A549 (cell line): Measurements from ENCODE around the gene GPSM3. TPM values are rescaled to one million over a fixed set of nuclear protein-coding genes. Genes with fewer than 3 reads are reported as not detected.

Experiments used
- ATAC-seq, 2 experiments: fragments of 200-7000 bp in 1 of 2; fragments of >200 bp in 1 of 2; cut with Nextera tagmentation in 1 of 2; cut with Tn5 transposase in 1 of 2; 3 replicates each; pipeline versions ENCODE4 v1.8.0 to v1.9.1; 2018 to 2020; ENCODE audit warnings: mild to moderate bottlenecking in 1 of 2, moderate library complexity in 1 of 2
- CTCF ChIA-PET: fragments of 300-600 bp; sonication (Branson Sonifier 250); formaldehyde crosslinking; extraction: SDS; loops from one replicate; lab custom pipeline; 2021; ENCODE audit warnings: antibody characterized with exemption, inconsistent platforms; lab: Yijun Ruan, JAX
- POLR2A ChIA-PET: fragments of 350-600 bp; formaldehyde crosslinking; extraction: SDS; loops from one replicate; lab custom pipeline; 2021; ENCODE audit warnings: antibody characterized with exemption, inconsistent platforms; lab: Yijun Ruan, JAX
- DNase-seq, 2 experiments: peaks; one replicate each; pipeline versions ENCODE4 v3.0.0 to v3.0.0-alpha.2; 2011 to 2016; ENCODE audit warnings: low read depth in 1 of 2, low spot score in 1 of 2
- FAIRE-seq: peaks from 2 replicates; lab custom pipeline; 2011; peaks lifted over from hg19 to GRCh38; lab: Jason Lieb, UNC
- H3K27ac ChIP-seq, 2 experiments: fragments of >200 bp; sonication (Bioruptor Twin); formaldehyde crosslinking; 3 replicates each; pipeline ENCODE4 v1.5.1; 2016 to 2017
- H3K4me1 ChIP-seq: fragments of >200 bp; sonication (Bioruptor Twin); formaldehyde crosslinking; 3 replicates; pipeline ENCODE4 v1.6.1; 2016
- H3K4me2 ChIP-seq: fragments of >200 bp; sonication (Bioruptor Twin); formaldehyde crosslinking; 3 replicates; pipeline ENCODE4 v1.6.1; 2016
- H3K4me3 ChIP-seq: fragments of >200 bp; sonication (Bioruptor Twin); formaldehyde crosslinking; 3 replicates; pipeline ENCODE4 v1.5.1; 2016
- H3K9me3 ChIP-seq: fragments of >200 bp; sonication (Bioruptor Twin); formaldehyde crosslinking; 3 replicates; pipeline ENCODE4 v1.6.1; 2016
- CBX8 ChIP-seq: fragments of 200-600 bp; sonication (generic); IDR thresholded peaks from 2 replicates; pipeline ENCODE4 v1.6.1; 2016
- CHD2 ChIP-seq: fragments of 150-350 bp; IDR thresholded peaks from 2 replicates; pipeline ENCODE4 v1.6.1; 2014; ENCODE audit warnings: low read length; ENCODE audit not compliant: partially characterized antibody
- EP300 ChIP-seq, 2 experiments: fragments of >200 bp; sonication (Bioruptor Twin); formaldehyde crosslinking; IDR thresholded peaks; 2 replicates in 1 of 2; 3 replicates in 1 of 2; pipeline ENCODE4 v1.6.1; 2016 to 2017
- ESRRA ChIP-seq: fragments of 150-350 bp; IDR thresholded peaks from 2 replicates; pipeline ENCODE4 v1.6.1; 2014; ENCODE audit warnings: mild to moderate bottlenecking, low read length, borderline replicate concordance
- FOSB ChIP-seq: fragments of 250-450 bp; sonication (Bioruptor Pico); IDR thresholded peaks from 2 replicates; pipeline ENCODE4 v1.5.0; 2020; ENCODE audit warnings: mild to moderate bottlenecking, moderate library complexity
- FOXS1 ChIP-seq: fragments of 250-450 bp; sonication (Bioruptor Pico); IDR thresholded peaks from 2 replicates; pipeline ENCODE4 v1.5.0; 2020; ENCODE audit warnings: mild to moderate bottlenecking, moderate library complexity
- HDAC2 ChIP-seq: fragments of 200-600 bp; sonication (generic); IDR thresholded peaks from 2 replicates; pipeline ENCODE4 v1.6.1; 2016
- HOXA7 ChIP-seq: fragments of 250-450 bp; sonication (Bioruptor Pico); IDR thresholded peaks from 2 replicates; pipeline ENCODE4 v1.5.0; 2020; ENCODE audit warnings: mild to moderate bottlenecking, moderate library complexity
- JUN ChIP-seq, 2 experiments: fragments of >200 bp; sonication (Bioruptor Twin); formaldehyde crosslinking; IDR thresholded peaks; 2 replicates in 1 of 2; 3 replicates in 1 of 2; pipeline ENCODE4 v1.6.1; 2016 to 2017
- MAFK ChIP-seq: fragments of 450-650 bp; IDR thresholded peaks from 2 replicates; pipeline ENCODE4 v1.6.1; 2014; ENCODE audit not compliant: partially characterized antibody
- NFE2L2 ChIP-seq: fragments of 150-350 bp; conservative IDR thresholded peaks from 2 replicates; pipeline ENCODE4 v1.6.1; 2014; ENCODE audit warnings: low read length
- PHF8 ChIP-seq: fragments of 200-600 bp; sonication (generic); IDR thresholded peaks from 2 replicates; pipeline ENCODE4 v1.6.1; 2016; ENCODE audit warnings: low read depth, mild to moderate bottlenecking, antibody characterized with exemption, moderate library complexity, borderline replicate concordance
- RCOR1 ChIP-seq: fragments of 150-350 bp; IDR thresholded peaks from 2 replicates; pipeline ENCODE4 v1.6.1; 2014; ENCODE audit warnings: antibody characterized with exemption, low read length, low read depth
- RNF2 ChIP-seq: fragments of 200-600 bp; sonication (generic); IDR thresholded peaks from 2 replicates; pipeline ENCODE4 v1.6.1; 2016; ENCODE audit warnings: low read depth, mild to moderate bottlenecking, antibody characterized with exemption, moderate library complexity, borderline replicate concordance
- SREBF2 ChIP-seq: fragments of 450-650 bp; IDR thresholded peaks from 2 replicates; pipeline ENCODE4 v1.6.1; 2014; ENCODE audit warnings: mild to moderate bottlenecking, moderate library complexity
- ZNF302 ChIP-seq: fragments of 250-450 bp; sonication (Bioruptor Pico); IDR thresholded peaks from 2 replicates; pipeline ENCODE4 v1.9.0; 2021; ENCODE audit warnings: inconsistent platforms, mild to moderate bottlenecking, moderate library complexity
- WGBS: methylation state at CpG from one replicate; pipeline ENCODE4 v1.1.6; 2017; ENCODE audit errors: missing lambda C conversion rate; 5-methylcytosine and 5-hydroxymethylcytosine counted together
- polyA plus RNA-seq, 4 experiments: library from polyadenylated mRNA; depleted of rRNA in 3 of 4; stranded (reverse); fragments of >200 nt; fragmentation: RNase III in 1 of 4; extraction: RNeasy Plus Mini Kit Qiagen cat#74134 plus additional on column Dnase treatment in 1 of 4; gene quantifications; 2 replicates in 3 of 4; 3 replicates in 1 of 4; pipeline ENCODE4 v1.2.3, GENCODE V29; 2011 to 2017
- TF ChIP-seq, protein P1 (sequence below): IDR thresholded peaks from 2 replicates; pipeline ENCODE4 v1.6.1; 2012
- TF ChIP-seq, protein P2 (sequence below): fragments of >200 bp; sonication (Bioruptor Twin); formaldehyde crosslinking; IDR thresholded peaks from 2 replicates; pipeline ENCODE4 v1.6.1; 2016
- TF ChIP-seq, protein P3 (sequence below): IDR thresholded peaks from 2 replicates; pipeline ENCODE4 v1.6.1; 2012; ENCODE audit warnings: low read depth, borderline replicate concordance
- TF ChIP-seq, protein P4 (sequence below): fragments of 450-650 bp; IDR thresholded peaks from 2 replicates; pipeline ENCODE4 v1.6.1; 2014; ENCODE audit warnings: antibody characterized with exemption
- TF ChIP-seq, protein P5 (sequence below): fragments of >200 bp; sonication (Bioruptor Twin); formaldehyde crosslinking; IDR thresholded peaks from 3 replicates; pipeline ENCODE4 v1.5.1; 2016
- TF ChIP-seq, protein P6 (sequence below): fragments of >200 bp; sonication (Bioruptor Twin); formaldehyde crosslinking; IDR thresholded peaks from 3 replicates; pipeline ENCODE4 v1.6.1; 2016

Gene GPSM3
- polyA plus RNA-seq, 2 of the 4 experiments (the other 2 are of a cell fraction) = 0.19 to 0.36 TPM

DNA sequence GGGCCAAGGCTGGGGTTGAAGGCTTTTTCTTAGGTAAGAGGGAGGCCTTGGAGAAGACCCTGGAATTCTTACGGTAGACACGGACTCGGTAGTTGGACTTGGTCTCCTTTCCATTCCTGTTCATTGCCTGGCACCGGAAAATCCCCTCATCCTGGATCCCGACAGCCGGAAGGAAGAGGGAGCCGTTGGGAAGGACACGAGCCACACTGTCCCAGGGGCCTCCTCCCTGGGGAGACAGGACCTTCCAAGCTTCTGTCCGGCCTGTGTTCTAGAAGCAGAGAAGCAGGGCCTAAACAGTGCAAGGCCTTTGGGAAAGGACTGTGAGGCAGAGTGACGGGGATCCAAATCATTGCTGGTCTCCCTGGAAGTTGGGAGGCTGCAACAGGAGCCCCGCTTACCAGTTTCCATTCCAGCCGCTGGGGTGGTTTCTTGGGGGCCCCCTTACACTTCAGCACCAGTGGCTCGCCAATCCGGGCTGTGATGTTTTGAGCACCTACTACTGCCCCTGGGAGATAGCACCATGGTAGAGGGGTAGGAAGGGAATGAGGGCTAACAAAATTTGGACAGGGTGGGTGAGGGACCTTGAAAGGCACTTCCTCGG, 8.9 kb downstream of the GPSM3 start:
- Histone ChIP-seq H3K4me1 (peaks cover 28% of the 10 kb centered on the region), H3K27ac (no peak overlapping the region), H3K4me3 (no peak overlapping the region), H3K9me3 (no peaks in the 10 kb centered on the region), H3K4me2 (no peak overlapping the region)
- TF ChIP-seq RNF2 = no peak
- TF ChIP-seq, protein P1, sequence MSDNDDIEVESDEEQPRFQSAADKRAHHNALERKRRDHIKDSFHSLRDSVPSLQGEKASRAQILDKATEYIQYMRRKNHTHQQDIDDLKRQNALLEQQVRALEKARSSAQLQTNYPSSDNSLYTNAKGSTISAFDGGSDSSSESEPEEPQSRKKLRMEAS = no peak
- TF ChIP-seq, protein P2, sequence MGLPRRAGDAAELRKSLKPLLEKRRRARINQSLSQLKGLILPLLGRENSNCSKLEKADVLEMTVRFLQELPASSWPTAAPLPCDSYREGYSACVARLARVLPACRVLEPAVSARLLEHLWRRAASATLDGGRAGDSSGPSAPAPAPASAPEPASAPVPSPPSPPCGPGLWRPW = no peak
- TF ChIP-seq, protein P3, sequence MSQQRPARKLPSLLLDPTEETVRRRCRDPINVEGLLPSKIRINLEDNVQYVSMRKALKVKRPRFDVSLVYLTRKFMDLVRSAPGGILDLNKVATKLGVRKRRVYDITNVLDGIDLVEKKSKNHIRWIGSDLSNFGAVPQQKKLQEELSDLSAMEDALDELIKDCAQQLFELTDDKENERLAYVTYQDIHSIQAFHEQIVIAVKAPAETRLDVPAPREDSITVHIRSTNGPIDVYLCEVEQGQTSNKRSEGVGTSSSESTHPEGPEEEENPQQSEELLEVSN = no peak
- TF ChIP-seq PHF8 = no peak
- TF ChIP-seq ZNF302 (CRISPR knock-in tag) = no peak
- TF ChIP-seq, protein P4, sequence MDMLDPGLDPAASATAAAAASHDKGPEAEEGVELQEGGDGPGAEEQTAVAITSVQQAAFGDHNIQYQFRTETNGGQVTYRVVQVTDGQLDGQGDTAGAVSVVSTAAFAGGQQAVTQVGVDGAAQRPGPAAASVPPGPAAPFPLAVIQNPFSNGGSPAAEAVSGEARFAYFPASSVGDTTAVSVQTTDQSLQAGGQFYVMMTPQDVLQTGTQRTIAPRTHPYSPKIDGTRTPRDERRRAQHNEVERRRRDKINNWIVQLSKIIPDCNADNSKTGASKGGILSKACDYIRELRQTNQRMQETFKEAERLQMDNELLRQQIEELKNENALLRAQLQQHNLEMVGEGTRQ = no peak
- TF ChIP-seq HDAC2 = no peak
- TF ChIP-seq FOXS1 (CRISPR knock-in tag) = no peak
- no peak for TF ChIP-seq MAFK
- ChIA-PET CTCF (interaction anchor here (1.6 to 1.7 kb wide), 2 partner anchors 11 to 12 kb away, joined by 5 to 6 read pairs; no protein-coding TSS in a partner anchor), POLR2A (no interaction called here)
- WGBS = 89% methylated on average over 13 of the region's 15 CpGs
- no peak for ATAC-seq
- DNase-seq = no peak
- FAIRE-seq = no peak

DNA sequence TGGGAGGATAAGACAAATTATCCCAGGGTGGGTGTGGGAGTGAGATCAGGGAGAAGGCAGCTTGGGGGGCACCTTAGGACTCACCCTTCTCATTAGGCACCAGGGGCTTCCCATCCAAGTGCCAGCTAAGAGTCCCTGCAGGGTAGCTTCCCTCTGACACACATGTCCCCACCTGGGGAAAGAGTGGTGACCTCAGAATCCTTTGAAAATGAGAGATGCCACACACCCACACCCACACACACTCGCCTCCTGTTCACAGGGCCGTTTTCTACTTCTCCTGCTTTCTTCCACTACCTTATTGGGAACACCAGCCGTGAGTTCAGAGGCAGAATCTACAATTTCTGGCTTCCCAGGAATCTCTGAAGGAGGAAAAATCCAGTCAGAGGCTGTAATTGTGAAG, 9.4 kb downstream of the GPSM3 start:
- Histone ChIP-seq H3K27ac (no peak overlapping the region), H3K4me1 (peaks cover 25% of the 10 kb centered on the region), H3K4me3 (no peak overlapping the region), H3K4me2 (no peak overlapping the region), H3K9me3 (no peaks in the 10 kb centered on the region)
- POLR2A ChIA-PET = interaction anchor here (1.3 kb wide), 1 partner anchor 13 kb away, joined by 3 read pairs; no protein-coding TSS in a partner anchor
- TF ChIP-seq EP300 (IDR thresholded peaks at IDR 0.05) (no peak), SREBF2 (no peak)
- TF ChIP-seq, protein P5, sequence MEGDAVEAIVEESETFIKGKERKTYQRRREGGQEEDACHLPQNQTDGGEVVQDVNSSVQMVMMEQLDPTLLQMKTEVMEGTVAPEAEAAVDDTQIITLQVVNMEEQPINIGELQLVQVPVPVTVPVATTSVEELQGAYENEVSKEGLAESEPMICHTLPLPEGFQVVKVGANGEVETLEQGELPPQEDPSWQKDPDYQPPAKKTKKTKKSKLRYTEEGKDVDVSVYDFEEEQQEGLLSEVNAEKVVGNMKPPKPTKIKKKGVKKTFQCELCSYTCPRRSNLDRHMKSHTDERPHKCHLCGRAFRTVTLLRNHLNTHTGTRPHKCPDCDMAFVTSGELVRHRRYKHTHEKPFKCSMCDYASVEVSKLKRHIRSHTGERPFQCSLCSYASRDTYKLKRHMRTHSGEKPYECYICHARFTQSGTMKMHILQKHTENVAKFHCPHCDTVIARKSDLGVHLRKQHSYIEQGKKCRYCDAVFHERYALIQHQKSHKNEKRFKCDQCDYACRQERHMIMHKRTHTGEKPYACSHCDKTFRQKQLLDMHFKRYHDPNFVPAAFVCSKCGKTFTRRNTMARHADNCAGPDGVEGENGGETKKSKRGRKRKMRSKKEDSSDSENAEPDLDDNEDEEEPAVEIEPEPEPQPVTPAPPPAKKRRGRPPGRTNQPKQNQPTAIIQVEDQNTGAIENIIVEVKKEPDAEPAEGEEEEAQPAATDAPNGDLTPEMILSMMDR = no peak
- FAIRE-seq (no peak), DNase-seq (no peak), ATAC-seq (no peak)
- WGBS = 83% methylated on average over 3 of the region's 3 CpGs
- CTCF ChIA-PET = interaction anchor here (0.6 to 1.7 kb wide), 4 partner anchors 11 to 64 kb away, joined by 4 to 6 read pairs (median 5); no protein-coding TSS in a partner anchor

DNA sequence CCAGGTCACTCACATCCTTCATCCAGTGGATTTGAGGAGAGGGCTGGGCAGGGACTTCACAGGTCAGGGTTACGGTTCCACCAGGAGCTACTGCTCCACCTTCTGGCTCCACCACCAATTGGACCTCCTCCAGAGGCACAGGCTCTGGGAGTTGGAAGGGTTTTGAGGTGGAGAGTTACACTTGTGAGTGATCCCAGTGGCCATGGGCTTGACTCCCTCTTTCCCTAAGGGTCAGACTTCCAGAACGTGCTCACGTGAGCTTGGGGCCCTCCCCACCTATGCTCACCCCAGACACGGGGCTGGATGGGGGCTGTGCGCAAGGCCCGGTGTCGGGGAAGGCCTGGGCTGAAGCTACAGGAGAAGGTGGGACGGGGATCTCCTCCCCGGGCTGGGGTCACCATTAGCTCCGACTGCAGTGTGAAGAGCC, 9.9 kb downstream of the GPSM3 start:
- DNase-seq (no peak), FAIRE-seq (no peak), ATAC-seq (no peak)
- H3K4me2 ChIP-seq = no peak overlapping the region
- POLR2A ChIA-PET = interaction anchor here (1.3 kb wide), 1 partner anchor 13 kb away, joined by 3 read pairs; no protein-coding TSS in a partner anchor
- H3K9me3 ChIP-seq = no peaks in the 10 kb centered on the region
- TF ChIP-seq, protein P6, sequence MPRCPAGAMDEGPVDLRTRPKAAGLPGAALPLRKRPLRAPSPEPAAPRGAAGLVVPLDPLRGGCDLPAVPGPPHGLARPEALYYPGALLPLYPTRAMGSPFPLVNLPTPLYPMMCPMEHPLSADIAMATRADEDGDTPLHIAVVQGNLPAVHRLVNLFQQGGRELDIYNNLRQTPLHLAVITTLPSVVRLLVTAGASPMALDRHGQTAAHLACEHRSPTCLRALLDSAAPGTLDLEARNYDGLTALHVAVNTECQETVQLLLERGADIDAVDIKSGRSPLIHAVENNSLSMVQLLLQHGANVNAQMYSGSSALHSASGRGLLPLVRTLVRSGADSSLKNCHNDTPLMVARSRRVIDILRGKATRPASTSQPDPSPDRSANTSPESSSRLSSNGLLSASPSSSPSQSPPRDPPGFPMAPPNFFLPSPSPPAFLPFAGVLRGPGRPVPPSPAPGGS = no peak
- TF ChIP-seq FOSB (CRISPR knock-in tag) (no peak), NFE2L2 (no peak), ESRRA (no peak), RCOR1 (no peak), JUN (IDR thresholded peaks at IDR 0.05) (no peak), MAFK (no peak), ZNF302 (CRISPR knock-in tag) (no peak), CHD2 (no peak), CBX8 (no peak), FOXS1 (CRISPR knock-in tag) (no peak), HOXA7 (CRISPR knock-in tag) (no peak)
- TF ChIP-seq, protein P1 = no peak
- CTCF ChIA-PET = interaction anchor here (0.6 to 1.7 kb wide), 4 partner anchors 12 to 64 kb away, joined by 4 to 6 read pairs (median 5); no protein-coding TSS in a partner anchor
- peaks cover 25% of the 10 kb centered on the region for H3K4me1 ChIP-seq
- 80% methylated on average over 1 of the region's 10 CpGs for WGBS
- H3K4me3 ChIP-seq = no peak overlapping the region
- H3K27ac ChIP-seq = no peak overlapping the region
